ENCODE data around the gene SCN5A.

Gene SCN5A

DNA sequence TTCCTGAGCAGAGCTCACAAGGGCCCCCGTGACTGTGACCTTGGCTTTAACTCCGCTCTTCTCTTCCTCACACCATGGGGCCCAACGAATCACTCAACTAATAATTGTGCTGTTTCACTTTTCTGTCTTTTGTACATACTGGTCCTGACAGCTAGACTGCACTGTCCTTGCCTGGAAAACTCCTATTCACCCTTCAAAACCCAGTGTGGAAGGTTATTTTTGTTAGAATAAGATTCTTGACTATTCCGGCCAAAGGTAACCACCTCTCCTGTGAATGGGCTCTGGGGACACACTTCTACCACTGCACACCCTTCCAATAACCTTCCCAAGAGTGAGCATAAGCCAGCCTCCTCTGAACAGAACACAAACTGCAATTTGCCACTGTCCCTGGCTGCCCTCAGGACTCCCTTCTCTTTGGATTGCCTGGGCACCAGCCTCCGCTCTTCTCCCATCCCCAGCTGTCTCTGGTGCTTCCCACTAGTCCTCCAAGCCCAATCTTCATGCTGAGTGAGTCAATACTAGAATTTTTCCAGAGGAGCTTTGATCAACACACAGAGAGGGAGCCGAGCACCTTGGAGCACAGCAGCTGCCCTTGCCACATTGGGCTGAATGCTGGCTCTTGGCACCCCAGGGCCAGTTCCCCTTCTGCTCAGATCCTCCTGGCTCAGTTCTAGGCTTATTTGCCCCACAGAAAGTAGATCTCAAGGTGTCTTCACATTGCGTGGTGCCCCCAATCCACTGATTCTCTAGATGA is 2.1 kb downstream of the SCN5A start:
- no peak for DNase-seq (ENCODE audit: low read depth)

DNA sequence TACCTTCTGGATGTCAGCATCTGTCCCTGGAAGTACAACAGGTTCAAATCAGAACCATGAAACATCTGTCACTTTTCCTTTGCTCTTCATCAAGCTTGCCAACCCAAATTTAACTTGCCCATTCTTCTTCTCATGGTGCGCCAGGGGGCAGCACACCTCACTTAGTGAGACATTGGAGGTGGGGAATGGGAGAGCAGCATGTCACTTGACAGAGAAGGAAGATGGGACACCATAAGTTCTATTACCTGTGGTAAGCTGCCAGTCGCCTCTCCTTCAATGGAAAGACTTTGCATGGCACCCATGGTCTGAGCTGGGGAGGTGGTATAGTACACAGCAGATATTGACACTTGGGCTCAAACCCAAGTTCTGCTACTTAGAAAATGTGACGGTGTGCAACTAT is 2.9 kb downstream of the SCN5A start:
- peak; percentile 25 for DNase-seq (ENCODE audit: low read depth)

DNA sequence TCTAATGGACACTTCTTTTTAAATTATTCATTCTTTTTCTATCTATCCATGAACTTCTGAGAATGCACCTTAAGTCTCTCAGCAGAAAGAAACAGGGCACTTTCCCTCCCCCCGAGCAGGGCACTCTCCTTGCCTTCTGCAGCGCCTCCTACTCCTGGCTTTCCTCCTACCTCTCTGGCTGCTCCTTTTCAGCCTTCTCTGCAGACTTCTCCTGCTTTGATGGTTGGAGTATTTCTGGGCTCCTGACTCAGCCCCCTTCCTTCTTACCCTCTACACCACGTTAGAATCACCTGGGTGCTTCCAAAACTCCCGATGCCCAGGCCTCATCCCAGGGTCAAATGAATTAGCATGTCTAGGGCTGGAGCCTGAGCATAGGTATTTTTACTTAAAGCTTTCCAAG is 3.4 kb downstream of the SCN5A start:
- no peak for DNase-seq (ENCODE audit: low read depth)

DNA sequence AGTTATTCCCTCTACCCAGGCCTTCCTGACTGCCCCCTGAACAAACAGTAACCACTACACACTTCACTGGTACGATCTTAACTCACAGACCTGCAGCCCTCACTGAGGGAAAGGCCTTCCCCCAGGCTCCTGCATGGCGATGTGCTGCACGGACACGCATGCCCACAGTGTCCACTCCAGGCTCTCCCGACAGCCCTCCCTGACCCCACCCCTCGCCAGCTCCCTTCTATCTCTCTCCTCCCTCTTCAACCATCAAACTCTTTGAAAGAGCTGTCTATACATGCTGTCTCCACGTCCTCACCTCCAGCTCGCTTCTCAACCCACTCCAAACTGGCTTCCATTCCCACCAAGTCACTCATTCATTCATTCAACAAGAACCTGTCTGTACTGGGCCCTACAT is 3.9 kb downstream of the SCN5A start:
- no peak for DNase-seq (ENCODE audit: low read depth)

DNA sequence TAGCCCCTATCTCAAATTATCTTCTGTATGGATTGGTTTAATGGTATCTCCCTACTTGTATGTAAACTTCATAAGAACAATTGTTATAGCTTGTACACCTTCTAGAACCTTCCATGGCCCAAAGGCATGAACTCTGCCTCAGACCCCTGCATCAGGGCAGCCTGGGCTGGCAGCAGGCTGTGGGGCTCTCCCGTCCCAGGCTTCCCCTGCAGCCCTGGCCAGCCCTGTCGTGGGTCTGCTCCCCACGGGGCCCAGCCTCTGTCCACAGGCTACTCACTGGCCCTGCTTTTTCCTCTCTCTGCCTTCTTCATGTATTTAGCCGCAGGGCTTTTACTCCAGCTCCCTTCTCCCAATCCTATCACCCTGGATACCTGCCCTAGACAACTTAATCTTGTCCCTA is 4.4 kb downstream of the SCN5A start:
- no peak for DNase-seq (ENCODE audit: low read depth)

DNA sequence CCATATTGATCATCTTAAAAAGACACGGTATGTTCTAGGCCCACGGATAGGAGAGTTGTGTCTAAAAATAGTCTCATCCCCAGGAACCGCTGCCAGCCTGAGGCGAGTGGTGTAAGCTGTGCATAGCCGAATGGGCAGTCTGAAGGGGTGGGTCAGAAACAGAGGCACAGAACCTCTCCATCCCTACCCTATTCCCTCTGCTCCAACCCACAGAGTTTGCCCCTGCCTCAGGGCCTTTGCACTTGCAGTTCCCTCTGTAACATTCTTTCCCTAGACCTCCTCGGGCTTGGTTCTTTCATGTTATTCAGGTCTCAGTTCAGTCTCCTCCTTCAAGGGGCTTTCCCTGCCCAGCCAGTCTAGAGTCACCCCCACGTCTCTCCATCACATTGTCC is 4.8 kb downstream of the SCN5A start:
- DNase-seq (ENCODE audit: low read depth), result no peak

DNA sequence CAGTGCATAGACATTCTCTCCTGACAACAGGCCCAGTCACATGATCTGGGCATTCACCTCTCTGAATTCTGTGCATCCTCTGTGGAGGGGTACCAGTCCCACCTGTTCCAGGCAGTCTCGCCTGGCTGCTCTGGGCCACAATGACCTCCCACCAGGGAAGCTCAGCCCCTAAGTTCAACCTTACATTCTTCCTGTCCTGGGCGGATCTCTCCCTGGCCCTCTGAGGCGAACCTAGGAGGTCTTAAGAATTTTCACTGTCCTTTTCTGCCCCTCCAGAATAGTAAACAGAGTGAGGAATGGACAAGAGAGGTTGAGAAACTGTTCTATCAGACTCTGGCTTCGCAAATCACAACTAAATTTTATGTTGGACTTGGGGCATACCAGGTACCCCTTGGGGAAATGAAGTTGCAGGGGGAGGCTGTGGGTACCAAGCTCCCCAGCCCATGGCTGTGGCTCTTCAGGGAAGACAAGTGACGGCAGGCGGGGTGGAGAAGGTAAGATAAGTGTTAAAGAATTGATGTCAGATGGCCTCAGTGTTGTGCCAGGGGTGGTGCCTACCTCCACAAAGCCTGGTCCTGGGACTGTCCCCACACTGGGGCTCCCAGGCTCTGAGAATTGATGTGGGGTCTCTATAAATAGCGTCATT is 5.3 kb downstream of the SCN5A start:
- DNase-seq (ENCODE audit: low read depth), result no peak

DNA sequence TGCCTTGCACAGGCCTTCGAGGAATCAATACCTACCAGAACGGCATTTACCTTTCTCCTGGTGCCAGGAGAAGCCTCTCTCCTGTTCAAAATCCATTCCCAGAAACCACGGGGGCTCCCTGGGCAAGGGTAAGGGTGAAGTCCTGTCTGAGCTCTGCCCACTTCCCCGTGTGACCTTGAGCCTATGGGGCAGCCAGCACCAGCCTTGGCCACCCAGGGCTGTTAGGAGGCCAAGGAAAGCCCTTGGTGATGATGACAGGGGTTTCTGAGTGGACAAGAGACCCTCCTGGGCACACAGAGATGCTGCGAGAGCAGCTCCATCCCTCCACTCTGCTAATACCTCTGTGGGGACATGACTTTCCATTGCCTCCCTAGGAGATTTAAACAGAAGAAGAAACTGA is 5.9 kb downstream of the SCN5A start:
- DNase-seq (ENCODE audit: low read depth), result no peak

DNA sequence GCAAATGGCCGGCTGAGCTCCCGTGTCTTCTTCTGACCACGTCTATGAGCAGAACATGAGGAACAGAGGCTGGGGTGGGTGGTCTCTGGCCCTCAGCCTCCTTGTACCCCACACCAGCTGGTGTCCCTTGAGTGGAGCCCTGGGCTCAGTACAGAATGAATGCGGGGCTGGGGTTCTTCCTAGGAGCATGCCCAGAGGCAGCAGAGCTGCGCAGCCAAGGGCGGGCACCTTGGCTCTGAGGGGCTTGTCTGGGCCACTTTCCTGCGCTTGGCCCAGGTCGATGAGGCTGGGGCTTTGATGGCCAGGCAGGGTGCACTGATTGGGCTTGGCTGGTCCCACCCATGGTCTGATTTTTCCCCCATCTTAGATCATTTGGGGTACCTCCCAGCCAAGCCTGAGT is 6.4 kb downstream of the SCN5A start:
- no peak for DNase-seq (ENCODE audit: low read depth)

DNA sequence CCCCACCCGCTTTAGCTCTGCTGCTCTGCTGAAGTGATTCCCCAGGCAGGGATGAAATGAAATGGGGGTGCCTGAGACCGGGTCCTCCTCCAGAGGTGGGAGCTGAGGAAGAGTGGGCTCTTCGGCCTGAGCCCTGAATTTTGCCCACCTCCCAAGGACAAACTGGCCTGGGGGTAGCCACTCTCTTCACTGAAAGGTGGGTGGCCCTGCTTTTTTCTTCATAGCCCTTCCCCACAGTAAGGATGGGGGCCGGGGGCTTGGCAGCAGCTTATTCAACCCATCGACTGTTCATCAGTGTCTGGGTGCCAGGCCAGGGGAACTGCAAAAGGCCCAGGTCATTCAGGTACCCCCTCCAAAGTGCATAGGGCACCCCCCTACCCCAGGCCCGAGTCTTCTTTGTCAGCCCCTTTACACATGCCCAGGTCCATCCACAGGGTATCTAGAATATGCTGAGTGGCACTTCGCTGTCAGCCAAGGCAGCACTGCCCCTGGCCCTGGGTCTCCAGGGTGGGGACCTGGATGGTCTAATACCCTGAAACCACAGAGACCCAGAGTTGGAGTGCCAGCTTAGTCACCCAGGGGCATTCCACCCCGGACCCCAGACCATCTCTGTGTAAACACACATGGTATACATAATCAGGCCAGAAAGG is 7.9 kb downstream of the SCN5A start:
- DNase-seq (ENCODE audit: low read depth), result no peak

DNA sequence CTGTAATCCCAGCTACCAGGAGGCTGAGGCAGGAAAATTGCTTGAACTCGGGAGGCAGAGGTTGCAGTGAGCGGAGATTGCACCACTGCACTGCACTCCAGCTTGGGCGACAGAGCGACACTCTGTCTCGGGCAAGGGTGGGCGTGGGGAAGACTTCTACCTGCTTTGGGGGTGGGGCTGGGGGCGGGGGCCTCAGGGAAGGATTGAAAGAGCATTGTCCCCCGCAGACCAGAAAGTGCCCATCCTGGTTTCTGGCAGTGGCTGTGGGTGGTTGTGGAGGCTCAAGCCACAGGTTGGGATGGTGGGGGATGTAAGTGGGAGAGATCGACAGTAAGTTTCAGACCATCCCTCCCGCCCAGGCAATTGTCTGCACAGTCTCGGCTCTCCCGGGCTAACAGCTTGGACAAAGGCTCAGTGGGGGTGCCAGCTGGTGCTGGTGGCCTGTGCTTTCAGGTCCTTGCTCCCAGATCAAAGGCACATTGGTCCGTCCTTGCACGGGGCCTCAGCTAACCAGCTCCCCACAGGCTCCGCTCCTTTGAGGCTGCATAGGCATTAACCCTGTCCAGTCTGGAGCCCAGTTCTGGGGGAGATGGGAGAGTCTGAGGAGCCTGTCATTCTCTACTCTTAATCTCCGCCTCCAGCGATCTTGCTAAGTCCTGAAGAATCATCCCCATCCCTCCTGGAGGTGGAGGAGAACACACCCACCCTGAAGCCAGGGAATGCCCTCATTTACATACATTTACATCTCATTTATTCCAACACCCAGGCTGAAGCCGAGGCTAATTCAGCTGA is 8.6 kb downstream of the SCN5A start:
- no peak for DNase-seq (ENCODE audit: low read depth)

DNA sequence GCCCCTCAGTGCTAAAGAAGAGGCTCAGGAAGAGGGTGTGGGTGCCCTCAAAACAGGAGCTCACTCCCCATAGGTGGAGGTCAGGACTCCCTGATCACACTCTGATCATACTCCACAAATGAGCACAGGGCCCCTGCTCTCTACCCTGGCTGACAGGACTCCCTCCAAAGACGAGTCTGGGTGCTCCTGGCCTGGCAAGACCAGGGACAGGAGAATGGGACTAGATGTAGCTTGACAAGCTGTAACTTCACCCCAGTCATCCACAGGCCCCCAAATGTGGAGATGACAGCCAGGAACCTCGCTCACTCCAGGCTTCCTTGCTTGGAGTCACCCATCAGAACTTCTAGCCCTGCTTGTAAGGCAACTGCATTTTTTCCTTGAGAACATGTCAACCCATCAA is 11.1 kb downstream of the SCN5A start:
- DNase-seq (ENCODE audit: low read depth), result no peak

DNA sequence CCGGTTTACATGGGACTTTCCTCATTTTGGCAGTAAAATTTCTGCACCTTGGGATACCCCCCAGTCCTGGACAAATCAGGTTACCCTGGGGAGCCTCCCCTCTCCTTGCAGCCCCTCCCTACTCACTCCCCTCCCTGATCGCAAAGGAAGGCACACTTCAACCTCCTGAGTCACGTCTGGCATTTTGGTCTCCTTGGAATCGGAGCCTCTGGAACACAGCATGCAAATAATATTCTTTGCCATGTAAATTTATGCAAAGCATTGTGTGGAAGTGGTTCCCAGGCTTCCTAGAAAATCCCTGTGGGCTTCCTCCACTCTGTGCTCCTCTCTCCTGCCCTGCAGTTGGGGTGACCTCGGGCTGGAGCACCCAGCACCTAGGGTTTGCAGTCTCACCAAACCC is 11.6 kb downstream of the SCN5A start:
- DNase-seq (ENCODE audit: low read depth), result no peak

DNA sequence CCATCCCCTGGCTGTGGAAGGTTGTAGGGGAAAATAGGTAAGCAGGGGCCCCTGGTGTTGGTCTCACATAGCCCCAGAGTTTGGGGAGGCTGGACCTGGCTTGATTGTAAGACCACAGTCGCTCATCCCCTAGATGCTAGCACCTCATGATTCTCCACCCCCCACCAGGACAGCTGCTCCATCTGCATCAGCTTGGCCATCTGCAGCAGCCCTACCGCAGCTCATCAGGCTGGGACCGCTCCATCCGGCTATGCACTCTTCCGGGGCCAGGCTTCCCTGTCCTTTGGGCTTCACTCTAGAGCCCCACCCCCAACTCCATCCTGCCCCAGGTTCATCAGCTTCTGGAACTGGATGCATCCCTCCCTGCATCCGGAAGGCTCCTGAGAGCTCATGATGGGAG is 12.6 kb downstream of the SCN5A start:
- DNase-seq (ENCODE audit: low read depth), result no peak

DNA sequence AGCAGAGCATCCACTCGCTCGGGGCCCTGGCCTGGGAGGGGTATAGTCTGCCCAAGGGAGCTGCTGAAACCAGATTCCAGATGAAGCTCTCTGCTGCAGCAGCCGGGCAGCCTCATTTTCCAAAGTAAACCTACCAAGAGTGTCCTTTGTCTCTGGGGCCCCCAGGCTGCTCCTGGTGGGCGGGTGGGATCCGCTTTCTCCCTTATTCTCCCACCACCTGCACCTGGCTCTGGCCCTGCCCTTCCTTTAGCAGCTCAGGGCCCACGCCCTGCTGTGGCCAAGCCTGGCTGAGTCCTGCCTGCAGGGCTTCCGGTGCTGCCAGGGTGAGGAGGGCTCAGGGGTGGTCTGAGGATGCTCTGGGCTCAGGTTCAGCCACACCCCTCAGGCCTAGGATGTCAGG is 13.0 kb downstream of the SCN5A start:
- DNase-seq (ENCODE audit: low read depth), result no peak

DNA sequence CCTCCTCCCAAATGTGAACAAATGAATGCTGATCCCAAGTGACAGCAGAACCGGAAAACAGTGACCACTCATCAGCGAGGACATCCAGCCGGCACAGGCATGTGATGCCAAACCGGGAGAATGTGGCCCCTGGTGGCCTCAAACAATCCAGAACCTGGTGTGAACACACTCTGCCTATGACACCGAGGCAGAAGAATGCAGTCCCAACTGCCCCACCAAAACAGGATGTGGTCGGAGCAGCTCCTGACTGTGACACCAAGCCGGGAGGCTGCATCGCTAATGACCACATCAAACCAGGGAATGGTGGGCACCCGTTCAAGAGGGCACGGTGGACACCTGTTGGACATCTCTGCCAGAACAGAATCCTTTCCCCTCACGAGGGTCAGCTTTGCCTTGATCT is 15.4 kb downstream of the SCN5A start:
- DNase-seq (ENCODE audit: low read depth), result no peak

DNA sequence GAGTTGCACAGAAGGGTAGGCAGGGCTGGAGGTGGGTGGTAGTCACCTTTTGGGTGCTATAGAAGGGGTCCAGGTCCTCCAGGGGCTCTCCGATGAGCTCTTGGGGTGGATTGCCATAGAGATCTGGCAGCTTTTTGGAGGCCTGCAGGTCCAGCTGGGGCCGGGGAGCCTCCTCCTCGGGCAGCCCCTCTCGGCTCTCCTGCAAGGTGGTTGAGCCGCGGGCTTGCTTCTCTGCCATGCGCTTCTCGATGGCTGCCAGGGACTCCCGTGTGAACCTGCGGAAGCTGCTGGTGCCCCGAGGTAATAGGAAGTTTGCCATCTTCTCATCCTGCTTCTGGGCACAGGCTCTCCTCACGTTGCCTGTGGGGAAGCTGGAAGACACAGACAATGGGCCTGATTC is 16.5 kb downstream of the SCN5A start:
- DNase-seq (ENCODE audit: low read depth), result no peak

DNA sequence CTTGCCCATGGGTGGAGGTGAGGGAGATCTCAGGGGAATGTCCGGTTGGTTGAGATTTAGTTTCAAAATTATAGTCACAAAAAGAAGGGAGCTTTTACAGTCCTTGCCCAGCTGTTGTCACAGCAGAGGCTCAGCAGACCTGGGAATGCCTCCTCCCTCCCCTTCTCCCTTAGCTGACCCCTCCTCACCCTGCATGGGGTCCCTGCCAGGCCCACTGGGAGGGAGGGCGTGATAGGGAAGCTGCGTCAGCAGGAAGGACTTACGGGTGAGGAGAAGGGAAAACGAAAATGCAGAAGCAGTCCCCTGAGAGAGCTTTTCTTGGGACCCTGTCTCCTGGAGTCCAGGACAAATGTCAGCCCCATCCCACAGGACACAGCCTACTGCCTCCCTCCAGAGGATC is 18.9 kb downstream of the SCN5A start:
- DNase-seq (ENCODE audit: low read depth), result no peak

DNA sequence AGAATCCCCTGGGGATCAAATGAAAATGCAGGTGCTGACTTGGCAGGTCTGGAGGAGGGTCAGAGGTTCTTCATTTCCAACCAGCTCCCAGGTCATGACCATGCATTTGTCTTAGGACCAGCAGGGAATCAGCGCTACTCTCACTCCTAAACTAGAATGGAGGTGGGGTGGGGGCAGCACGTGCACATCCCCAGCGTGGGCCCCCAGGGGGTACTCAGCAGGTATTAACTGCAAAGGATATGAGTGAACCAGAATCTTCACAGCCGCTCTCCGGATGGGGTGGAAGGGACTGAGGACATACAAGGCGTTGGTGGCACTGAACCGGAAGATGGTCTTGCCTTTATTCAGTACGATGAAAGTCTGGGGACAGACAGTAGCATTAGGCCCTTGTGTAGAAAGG is 19.4 kb downstream of the SCN5A start:
- no peak for DNase-seq (ENCODE audit: low read depth)

DNA sequence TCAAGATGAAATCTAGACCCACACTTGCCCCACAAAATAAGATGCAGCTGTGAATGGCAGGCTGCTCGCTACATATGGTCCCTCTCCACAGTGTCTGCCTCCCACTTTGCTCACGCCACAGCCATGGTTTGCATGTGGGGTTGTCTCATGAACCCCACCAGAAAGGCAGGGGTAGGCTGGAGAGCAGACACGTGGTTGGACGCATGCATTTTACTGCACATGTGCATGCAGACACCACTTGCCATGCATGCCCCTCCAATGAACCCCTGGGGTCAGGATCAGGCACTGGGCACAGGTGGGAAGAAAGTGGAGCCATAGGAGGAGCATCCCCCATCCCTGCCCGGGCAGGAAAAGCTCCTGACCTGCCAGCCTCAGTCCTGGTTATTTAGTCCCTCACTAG is 20.7 kb downstream of the SCN5A start:
- no peak for DNase-seq (ENCODE audit: low read depth)

DNA sequence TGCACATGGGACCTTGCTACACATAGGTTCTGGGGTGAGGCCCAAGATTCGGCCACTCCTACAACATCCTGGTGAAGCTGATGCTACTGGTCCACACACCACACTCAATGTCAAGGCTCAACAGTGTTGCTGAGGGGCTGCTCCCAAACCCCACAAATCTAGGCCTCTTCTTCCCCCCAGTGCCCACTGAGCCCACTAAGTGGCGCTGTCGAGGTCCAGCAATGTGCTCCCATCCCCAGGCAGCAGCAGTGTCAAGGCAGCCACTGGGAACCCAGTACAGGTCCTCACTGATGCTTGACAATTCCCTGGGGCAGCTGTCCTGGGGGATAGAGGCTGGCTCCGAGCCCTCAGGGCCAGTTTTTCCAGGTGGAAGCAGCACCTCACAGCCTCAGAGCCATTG is 21.5 kb downstream of the SCN5A start:
- DNase-seq (ENCODE audit: low read depth), result no peak

DNA sequence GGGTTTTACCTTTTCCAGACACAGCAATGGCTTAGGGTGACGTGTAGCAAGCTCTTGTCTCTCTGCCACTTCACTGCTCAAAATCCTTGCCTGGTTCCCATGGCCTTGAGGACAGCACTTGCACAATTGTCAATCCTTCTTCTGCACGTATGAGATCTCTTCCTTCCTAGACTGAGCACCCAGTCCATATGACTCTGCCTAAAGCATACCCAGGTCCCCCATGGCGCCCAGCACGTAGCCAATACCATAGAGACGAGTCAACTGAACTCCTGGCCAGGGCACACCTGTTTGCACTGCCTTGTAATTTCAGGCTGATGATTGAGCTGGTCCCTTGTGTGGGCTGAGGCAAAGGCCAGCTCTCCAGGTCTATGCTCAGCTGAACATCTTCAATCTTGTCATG is 23.3 kb downstream of the SCN5A start:
- DNase-seq (ENCODE audit: low read depth), result no peak

DNA sequence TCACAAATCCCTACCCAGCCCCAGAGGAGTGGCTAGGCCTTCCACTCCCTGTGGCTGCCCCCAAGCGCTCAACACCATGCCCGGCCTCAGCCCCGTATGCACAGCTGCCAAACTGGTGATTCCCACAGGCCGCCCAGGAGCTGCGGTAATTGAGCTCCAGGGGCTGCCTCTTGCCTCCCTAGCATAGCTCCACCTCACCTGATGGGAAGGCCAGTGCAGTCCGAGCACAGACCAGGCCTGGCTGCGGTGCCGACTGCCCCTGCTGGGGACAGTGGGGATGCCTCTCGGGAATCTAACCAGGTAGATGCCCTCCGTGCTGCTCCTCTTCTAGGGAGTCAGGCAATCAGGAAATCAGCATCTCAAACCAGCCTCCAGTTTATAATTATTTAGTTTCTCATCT is 25.9 kb downstream of the SCN5A start:
- no peak for DNase-seq (ENCODE audit: low read depth)

Data from amniotic epithelial cell (primary cell).